H9 (cell line): ENCODE measurements around the gene VWF. TPM values are rescaled to one million over a fixed set of nuclear protein-coding genes. Genes with fewer than 3 reads are reported as not detected.

Experiments
- DNase-seq: peaks from one replicate; pipeline ENCODE4 v3.0.0-alpha.2; 2017
- H2AFZ ChIP-seq: one replicate; pipeline ENCODE4 v1.6.1; 2013; ENCODE audit warnings: mild to moderate bottlenecking, low read length, control low read depth, moderate library complexity
- H2AK5ac ChIP-seq: 2 replicates; pipeline ENCODE4 v1.6.1; 2013; ENCODE audit warnings: low read length, control low read depth, mixed read lengths; ENCODE audit not compliant: insufficient read length
- H2BK120ac ChIP-seq: one replicate; pipeline ENCODE4 v1.6.1; 2013; ENCODE audit warnings: low read depth, mild to moderate bottlenecking, low read length, control low read depth, inconsistent platforms; ENCODE audit not compliant: poor library complexity, severe bottlenecking
- H2BK12ac ChIP-seq: 2 replicates; pipeline ENCODE4 v1.6.1; 2013; ENCODE audit warnings: low read length, control low read depth, mixed read lengths, low read depth; ENCODE audit not compliant: insufficient read length
- H2BK15ac ChIP-seq: 2 replicates; pipeline ENCODE4 v1.6.1; 2013; ENCODE audit warnings: low read depth, low read length, control low read depth
- H2BK20ac ChIP-seq: one replicate; pipeline ENCODE4 v1.6.1; 2013; ENCODE audit warnings: low read depth, mild to moderate bottlenecking, low read length, control low read depth, inconsistent platforms; ENCODE audit not compliant: poor library complexity, severe bottlenecking
- H2BK5ac ChIP-seq: 2 replicates; pipeline ENCODE4 v1.6.1; 2013; ENCODE audit warnings: low read length, control low read depth, mixed read lengths; ENCODE audit not compliant: insufficient read length
- H3K14ac ChIP-seq: 2 replicates; pipeline ENCODE4 v1.6.1; 2013; ENCODE audit warnings: low read length, control low read depth; ENCODE audit not compliant: insufficient read depth
- H3K18ac ChIP-seq: 2 replicates; pipeline ENCODE4 v1.6.1; 2013; ENCODE audit warnings: low read depth, mild to moderate bottlenecking, mixed read lengths, low read length, control low read depth; ENCODE audit not compliant: insufficient read length
- H3K23ac ChIP-seq: 2 replicates; pipeline ENCODE4 v1.6.1; 2013; ENCODE audit warnings: low read length, control low read depth, mixed read lengths, low read depth; ENCODE audit not compliant: insufficient read length
- H3K23me2 ChIP-seq: 2 replicates; pipeline ENCODE4 v1.6.1; 2013; ENCODE audit warnings: low read depth, mild to moderate bottlenecking, mixed read lengths, low read length, control low read depth; ENCODE audit not compliant: insufficient read length, poor library complexity, severe bottlenecking
- H3K27ac ChIP-seq: 2 replicates; pipeline ENCODE4 v1.5.1; 2013; ENCODE audit warnings: low read length, control low read depth, mixed read lengths, low read depth; ENCODE audit not compliant: insufficient read length
- H3K27me3 ChIP-seq: 2 replicates; pipeline ENCODE4 v1.6.1; 2013; ENCODE audit warnings: low read length, control low read depth, inconsistent platforms; ENCODE audit not compliant: insufficient read depth
- H3K4ac ChIP-seq: 2 replicates; pipeline ENCODE4 v1.6.1; 2013; ENCODE audit warnings: low read depth, mild to moderate bottlenecking, control low read depth, inconsistent platforms, low read length, moderate library complexity
- H3K4me1 ChIP-seq: 2 replicates; pipeline ENCODE4 v1.6.1; 2013; ENCODE audit warnings: low read length, control low read depth, inconsistent platforms; ENCODE audit not compliant: insufficient read depth
- H3K4me2 ChIP-seq: 2 replicates; pipeline ENCODE4 v1.6.1; 2013; ENCODE audit warnings: low read length, control low read depth, mixed read lengths; ENCODE audit not compliant: insufficient read length, insufficient read depth
- H3K56ac ChIP-seq: 2 replicates; pipeline ENCODE4 v1.6.1; 2013; ENCODE audit warnings: low read depth, mild to moderate bottlenecking, mixed read lengths, low read length, control low read depth; ENCODE audit not compliant: insufficient read length
- H3K79me1 ChIP-seq: 2 replicates; pipeline ENCODE4 v1.6.1; 2013; ENCODE audit warnings: low read depth, mild to moderate bottlenecking, moderate library complexity, low read length, control low read depth, inconsistent platforms; ENCODE audit not compliant: insufficient read depth, poor library complexity, severe bottlenecking
- H3K79me2 ChIP-seq: 2 replicates; pipeline ENCODE4 v1.6.1; 2013; ENCODE audit warnings: low read length, control low read depth, inconsistent platforms; ENCODE audit not compliant: insufficient read depth
- H3K9ac ChIP-seq: 2 replicates; pipeline ENCODE4 v1.6.1; 2013; ENCODE audit warnings: low read length, control low read depth, mixed read lengths; ENCODE audit not compliant: insufficient read length; ENCODE audit errors: extremely low read depth
- H3K9me3 ChIP-seq: one replicate; pipeline ENCODE4 v1.6.1; 2013; ENCODE audit warnings: low read depth, low read length, inconsistent platforms; ENCODE audit not compliant: control insufficient read depth
- H3T11ph ChIP-seq: one replicate; pipeline ENCODE4 v1.6.1; 2013; ENCODE audit warnings: mild to moderate bottlenecking, low read length, control low read depth, inconsistent platforms
- H4K20me1 ChIP-seq: one replicate; pipeline ENCODE4 v1.6.1; 2013; ENCODE audit not compliant: control insufficient read depth, insufficient read length, insufficient read depth
- H4K5ac ChIP-seq: 2 replicates; pipeline ENCODE4 v1.6.1; 2013; ENCODE audit warnings: low read depth, mild to moderate bottlenecking, mixed read lengths, low read length, control low read depth; ENCODE audit not compliant: insufficient read length
- H4K8ac ChIP-seq: replicated peaks from 2 replicates; pipeline ENCODE4 v1.6.1; 2013; ENCODE audit warnings: low read length, control low read depth, mixed read lengths, low read depth; ENCODE audit not compliant: insufficient read length
- H4K91ac ChIP-seq: 2 replicates; pipeline ENCODE4 v1.6.1; 2013; ENCODE audit warnings: low read depth, mild to moderate bottlenecking, moderate library complexity, mixed read lengths, low read length, control low read depth; ENCODE audit not compliant: insufficient read length
- H3K27ac Mint-ChIP-seq, 3 experiments: 2 replicates in 2 of 3; 3 replicates in 1 of 3; pipeline ENCODE4 v1.8.0; 2020 to 2021; ENCODE audit warnings: mixed read lengths in 3 of 3, mild to moderate bottlenecking in 1 of 3, moderate library complexity in 1 of 3
- H3K27me3 Mint-ChIP-seq: 2 replicates; pipeline ENCODE4 v1.8.0; 2021; ENCODE audit warnings: low read depth, mild to moderate bottlenecking, moderate library complexity, mixed read lengths
- H3K36me3 Mint-ChIP-seq, 3 experiments: 2 replicates in 2 of 3; 3 replicates in 1 of 3; pipeline ENCODE4 v1.8.0; 2020 to 2021; ENCODE audit warnings: low read depth in 3 of 3, mixed read lengths in 3 of 3; ENCODE audit not compliant: insufficient read depth in 1 of 3
- H3K4me1 Mint-ChIP-seq, 2 experiments: 2 replicates each; pipeline ENCODE4 v1.8.0; 2020; ENCODE audit warnings: mixed read lengths in 2 of 2
- H3K4me3 Mint-ChIP-seq, 2 experiments: 2 replicates in 1 of 2; 3 replicates in 1 of 2; pipeline ENCODE4 v1.8.0; 2020 to 2021; ENCODE audit warnings: mild to moderate bottlenecking in 2 of 2, mixed read lengths in 2 of 2, moderate library complexity in 1 of 2
- H3K9me3 Mint-ChIP-seq, 2 experiments: 2 replicates in 1 of 2; 3 replicates in 1 of 2; pipeline ENCODE4 v1.8.0; 2020; ENCODE audit warnings: mild to moderate bottlenecking in 2 of 2, mixed read lengths in 2 of 2, moderate library complexity in 1 of 2
- CTCF ChIP-seq: fragments of 200-600 bp; sonication (generic); conservative IDR thresholded peaks from 3 replicates; pipeline ENCODE4 v1.8.0; 2021; ENCODE audit warnings: antibody characterized with exemption, mild to moderate bottlenecking
- WGBS: extraction: QIAGEN DNeasy Blood & Tissue Kit; methylation state at CpG from one replicate; pipeline ENCODE4 v1.1.7; 2013; ENCODE audit warnings: missing lambda C conversion rate, low lambda C conversion rate, mixed read lengths; ENCODE audit not compliant: insufficient read length; ENCODE audit errors: extremely low coverage; 5-methylcytosine and 5-hydroxymethylcytosine counted together
- total RNA-seq: library from RNA; stranded (reverse); gene quantifications from 2 replicates; pipeline ENCODE4 v1.2.1, GENCODE V29; 2021

Gene VWF
- total RNA-seq, 1 experiment from 2014 or later = 0.17 TPM

DNA sequence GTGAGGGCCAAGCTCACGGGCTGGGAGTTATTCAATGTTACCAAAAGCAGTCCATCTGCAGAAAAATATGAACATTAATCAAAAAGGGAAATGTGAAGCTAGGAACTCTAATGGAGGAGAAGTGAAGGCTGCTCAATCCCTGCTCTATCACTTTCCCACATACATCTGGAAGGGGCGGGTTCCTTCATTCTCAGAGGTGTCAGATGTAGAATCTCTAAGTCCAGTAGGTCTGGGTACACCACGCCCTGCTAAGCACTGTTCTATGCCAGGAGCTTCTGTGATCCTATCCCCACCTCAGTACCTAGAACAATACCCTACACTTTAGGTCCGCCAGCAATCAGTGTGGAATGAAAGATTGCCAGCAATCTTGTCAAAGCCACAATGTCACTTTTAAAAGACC lies 142.4 kb downstream of the VWF start:
- Mint-ChIP-seq H3K9me3 (no peaks in the 10 kb centered on the region; a peak in 1 of 5 replicates), H3K4me1 (peaks cover 5 to 12% of the 10 kb centered on the region in 2 experiments), H3K27me3 (no peaks in the 10 kb centered on the region; the same call in 1 of the 2 replicates), H3K27ac (no peak overlapping the region), H3K4me3 (no peak overlapping the region), H3K36me3 (no peaks in the 10 kb centered on the region)
- Histone ChIP-seq H3K14ac (no peak overlapping the region), H2AK5ac (no peak overlapping the region), H2BK12ac (no peak overlapping the region), H3K4ac (no peak overlapping the region), H4K5ac (no peak overlapping the region), H3K79me2 (no peaks in the 10 kb centered on the region), H3T11ph (no peak overlapping the region), H2BK120ac (no peak overlapping the region), H3K27ac (no peak overlapping the region), H2BK5ac (no peak overlapping the region), H3K4me2 (no peak overlapping the region), H2BK15ac (no peak overlapping the region), H3K27me3 (no peaks in the 10 kb centered on the region), H3K9me3 (no peaks in the 10 kb centered on the region), H3K23me2 (no peaks in the 10 kb centered on the region), H3K18ac (no peak overlapping the region), H2BK20ac (no peak overlapping the region), H3K9ac (no peak overlapping the region), H2AFZ (no peak overlapping the region), H4K20me1 (no peaks in the 10 kb centered on the region), H4K8ac (no peak overlapping the region), H3K56ac (no peak overlapping the region), H3K23ac (no peak overlapping the region), H4K91ac (no peak overlapping the region), H3K79me1 (no peaks in the 10 kb centered on the region), H3K4me1 (no peaks in the 10 kb centered on the region)
- TF ChIP-seq CTCF = no peak
- no peak for DNase-seq
- WGBS = no CpG with 5 or more reads among the region's 4 CpGs
